ENCODE data around the gene GAS2L1. TPM values are rescaled to one million over a fixed set of nuclear protein-coding genes. Genes with fewer than 3 reads are reported as not detected.
A peak's percentile ranks its signal among the peaks of the same experiment; 100 is the strongest.

The GAS2L1 gene
- total RNA-seq, 1 experiment from 2014 or later, result 8.0 TPM

DNA sequence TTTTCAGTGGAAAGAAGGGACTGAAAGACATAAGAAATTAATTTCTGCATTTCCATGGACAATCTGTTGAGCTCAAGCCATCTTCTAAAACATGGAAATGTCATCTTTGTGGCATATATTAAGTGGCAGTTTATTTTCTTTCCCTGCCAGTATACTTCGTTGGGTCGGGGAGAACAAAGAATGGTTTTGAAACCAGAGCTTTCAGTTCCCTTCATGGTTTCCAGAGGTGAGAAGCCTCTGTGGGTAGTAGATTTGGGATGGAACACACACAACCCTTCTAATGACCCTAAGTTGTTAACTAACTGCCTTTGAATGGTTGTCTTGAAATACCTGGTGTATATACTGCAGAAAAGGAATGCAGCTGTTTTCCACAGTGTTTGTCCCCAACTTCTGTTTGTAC lies 17.6 kb upstream of the GAS2L1 start:
- Histone ChIP-seq H2AFZ (ENCODE audit: low read length) (no peak overlapping the region), H3K27me3 (ENCODE audit: insufficient read depth, low read length) (no peaks in the 10 kb centered on the region), H4K5ac (ENCODE audit: insufficient read length, low read depth, low read length) (no peak overlapping the region), H3K9ac (ENCODE audit: extremely low read depth, insufficient read length, low read length) (no peak overlapping the region), H3K79me2 (ENCODE audit: insufficient read depth, low read length) (no peaks in the 10 kb centered on the region), H3K9me3 (ENCODE audit: control insufficient read depth, low read depth, low read length) (no peaks in the 10 kb centered on the region), H3K4me1 (ENCODE audit: insufficient read depth, low read length) (no peaks in the 10 kb centered on the region), H4K20me1 (ENCODE audit: control insufficient read depth, insufficient read depth, insufficient read length) (no peaks in the 10 kb centered on the region), H3K23ac (ENCODE audit: insufficient read length, low read depth, low read length) (no peak overlapping the region), H3K27ac (ENCODE audit: insufficient read length, low read depth, low read length) (no peak overlapping the region), H2BK5ac (ENCODE audit: insufficient read length, low read length) (no peak overlapping the region), H3K4me2 (ENCODE audit: insufficient read depth, insufficient read length, low read length) (no peak overlapping the region), H3K4ac (ENCODE audit: low read depth, low read length) (no peak overlapping the region), H2BK12ac (ENCODE audit: insufficient read length, low read depth, low read length) (no peak overlapping the region), H2BK120ac (ENCODE audit: low read depth, low read length, poor library complexity, severe bottlenecking) (no peak overlapping the region), H2BK20ac (ENCODE audit: low read depth, low read length, poor library complexity, severe bottlenecking) (no peak overlapping the region), H4K8ac (replicated peaks; ENCODE audit: insufficient read length, low read depth, low read length) (no peak overlapping the region), H3K56ac (ENCODE audit: insufficient read length, low read depth, low read length) (no peak overlapping the region), H3K79me1 (ENCODE audit: insufficient read depth, low read depth, low read length, poor library complexity, severe bottlenecking) (peaks cover 4% of the 10 kb centered on the region), H3K18ac (ENCODE audit: insufficient read length, low read depth, low read length) (no peak overlapping the region), H3K14ac (ENCODE audit: insufficient read depth, low read length) (no peak overlapping the region), H3K23me2 (ENCODE audit: insufficient read length, low read depth, low read length, poor library complexity, severe bottlenecking) (no peaks in the 10 kb centered on the region), H2AK5ac (ENCODE audit: insufficient read length, low read length) (no peak overlapping the region), H4K91ac (ENCODE audit: insufficient read length, low read depth, low read length) (no peak overlapping the region), H2BK15ac (ENCODE audit: low read depth, low read length) (no peak overlapping the region), H3T11ph (ENCODE audit: low read length) (no peak overlapping the region)
- Mint-ChIP-seq H3K36me3 (ENCODE audit: insufficient read depth in 1 of 3, low read depth in 3 of 3) (peaks cover 65 to 99% (median 97%) of the 10 kb centered on the region in 3 experiments; a peak in 6 of 7 replicates), H3K9me3 (no peaks in the 10 kb centered on the region), H3K4me3 (no peak overlapping the region), H3K27me3 (ENCODE audit: low read depth) (no peaks in the 10 kb centered on the region), H3K4me1 (peaks cover 0 to 7% of the 10 kb centered on the region in 2 experiments; a peak in 1 of 4 replicates), H3K27ac (peak overlapping the region in 2 of 3 experiments; percentile 40 to 87; a peak in 3 of 7 replicates)
- no CpG with 5 or more reads among the region's 2 CpGs for WGBS (ENCODE audit: extremely low coverage, insufficient read length, low lambda C conversion rate)
- TF ChIP-seq, protein P1, sequence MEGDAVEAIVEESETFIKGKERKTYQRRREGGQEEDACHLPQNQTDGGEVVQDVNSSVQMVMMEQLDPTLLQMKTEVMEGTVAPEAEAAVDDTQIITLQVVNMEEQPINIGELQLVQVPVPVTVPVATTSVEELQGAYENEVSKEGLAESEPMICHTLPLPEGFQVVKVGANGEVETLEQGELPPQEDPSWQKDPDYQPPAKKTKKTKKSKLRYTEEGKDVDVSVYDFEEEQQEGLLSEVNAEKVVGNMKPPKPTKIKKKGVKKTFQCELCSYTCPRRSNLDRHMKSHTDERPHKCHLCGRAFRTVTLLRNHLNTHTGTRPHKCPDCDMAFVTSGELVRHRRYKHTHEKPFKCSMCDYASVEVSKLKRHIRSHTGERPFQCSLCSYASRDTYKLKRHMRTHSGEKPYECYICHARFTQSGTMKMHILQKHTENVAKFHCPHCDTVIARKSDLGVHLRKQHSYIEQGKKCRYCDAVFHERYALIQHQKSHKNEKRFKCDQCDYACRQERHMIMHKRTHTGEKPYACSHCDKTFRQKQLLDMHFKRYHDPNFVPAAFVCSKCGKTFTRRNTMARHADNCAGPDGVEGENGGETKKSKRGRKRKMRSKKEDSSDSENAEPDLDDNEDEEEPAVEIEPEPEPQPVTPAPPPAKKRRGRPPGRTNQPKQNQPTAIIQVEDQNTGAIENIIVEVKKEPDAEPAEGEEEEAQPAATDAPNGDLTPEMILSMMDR (conservative IDR thresholded peaks at IDR 0.05), result no peak
- DNase-seq, result no peak
